Thyroid gland (tissue), 4 donors: ENCODE results near the gene POU4F1.

Experiments used
- CTCF ChIP-seq, 6 experiments: fragments of 200-600 bp in 3 of 6; fragments of 450-650 bp in 3 of 6; sonication (generic) in 3 of 6; IDR thresholded peaks; one replicate each; pipeline ENCODE4 v1.5.1; 2016 to 2019; ENCODE audit warnings: antibody characterized with exemption in 6 of 6, mild to moderate bottlenecking in 2 of 6, inconsistent platforms in 1 of 6, moderate library complexity in 1 of 6
- POLR2A ChIP-seq, 2 donors: fragments of 450-650 bp; IDR thresholded peaks; one replicate each; pipeline ENCODE4 v1.6.1; 2017; ENCODE audit warnings: antibody characterized with exemption in 2 of 2, mild to moderate bottlenecking in 2 of 2, moderate library complexity in 1 of 2

GRCh38 chr13:78650717-78651083 is 47.3 kb upstream of the POU4F1 start:
- TF ChIP-seq CTCF (IDR thresholded peaks at IDR 0.05) (no peak), POLR2A (IDR thresholded peaks at IDR 0.05) (no peak)
